ENCODE data around the gene ZDHHC14.

Gene ZDHHC14

GRCh38 chr6:157443066-157443800 lies 62.2 kb downstream of the ZDHHC14 start:
- no peaks in the 10 kb centered on the region for H3K36me3 ChIP-seq (ENCODE audit: insufficient read depth, insufficient read length, low read length)
- DNase-seq (ENCODE audit: low read depth, low spot score), result no peak
- peaks cover 2% of the 10 kb centered on the region for H3K4me1 ChIP-seq (ENCODE audit: insufficient read depth, insufficient read length)
- no peaks in the 10 kb centered on the region for H3K27me3 ChIP-seq (ENCODE audit: insufficient read depth, insufficient read length)
- no peaks in the 10 kb centered on the region for H3K9me3 ChIP-seq (ENCODE audit: insufficient read depth, low read length)
- H3K4me3 ChIP-seq (ENCODE audit: insufficient read length, low read depth), result no peak overlapping the region
- TF ChIP-seq SUZ12 (IDR thresholded peaks at IDR 0.05; ENCODE audit: extremely low read depth, insufficient read depth, insufficient read length) (no peak), YY1 (IDR thresholded peaks at IDR 0.05; ENCODE audit: insufficient read depth, insufficient read length) (no peak), ZNF274 (IDR thresholded peaks at IDR 0.05; ENCODE audit: low read depth, low read length) (no peak)
- no peak overlapping the region for H3K9ac ChIP-seq (ENCODE audit: insufficient read length, low read depth)

- no peaks in the 10 kb centered on the region for H3K36me3 ChIP-seq (ENCODE audit: insufficient read depth, insufficient read length, low read length)
- no peak overlapping the region for H3K9ac ChIP-seq (ENCODE audit: insufficient read length, low read depth)
- TF ChIP-seq ZNF274 (IDR thresholded peaks at IDR 0.05; ENCODE audit: low read depth, low read length) (no peak), SUZ12 (IDR thresholded peaks at IDR 0.05; ENCODE audit: extremely low read depth, insufficient read depth, insufficient read length) (no peak), YY1 (IDR thresholded peaks at IDR 0.05; ENCODE audit: insufficient read depth, insufficient read length) (no peak)
- no peak overlapping the region for H3K4me3 ChIP-seq (ENCODE audit: insufficient read length, low read depth)
- H3K9me3 ChIP-seq (ENCODE audit: insufficient read depth, low read length), result no peaks in the 10 kb centered on the region
- H3K4me1 ChIP-seq (ENCODE audit: insufficient read depth, insufficient read length), result peaks cover 2% of the 10 kb centered on the region
- H3K27me3 ChIP-seq (ENCODE audit: insufficient read depth, insufficient read length), result no peaks in the 10 kb centered on the region
- no peak for DNase-seq (ENCODE audit: low read depth, low spot score)
Observed at GRCh38 chr6:157445277-157446009, 64.5 kb downstream of the ZDHHC14 start.

- no peaks in the 10 kb centered on the region for H3K27me3 ChIP-seq (ENCODE audit: insufficient read depth, insufficient read length)
- H3K9ac ChIP-seq (ENCODE audit: insufficient read length, low read depth), result no peak overlapping the region
- H3K4me1 ChIP-seq (ENCODE audit: insufficient read depth, insufficient read length), result no peaks in the 10 kb centered on the region
- H3K4me3 ChIP-seq (ENCODE audit: insufficient read length, low read depth), result no peak overlapping the region
- H3K36me3 ChIP-seq (ENCODE audit: insufficient read depth, insufficient read length, low read length), result no peaks in the 10 kb centered on the region
- no peak for DNase-seq (ENCODE audit: low read depth, low spot score)
- no peak for TF ChIP-seq SUZ12 (IDR thresholded peaks at IDR 0.05; ENCODE audit: extremely low read depth, insufficient read depth, insufficient read length)
- TF ChIP-seq YY1 (IDR thresholded peaks at IDR 0.05; ENCODE audit: insufficient read depth, insufficient read length), result no peak
- no peak for TF ChIP-seq ZNF274 (IDR thresholded peaks at IDR 0.05; ENCODE audit: low read depth, low read length)
- H3K9me3 ChIP-seq (ENCODE audit: insufficient read depth, low read length), result no peaks in the 10 kb centered on the region
Observed at GRCh38 chr6:157447735-157448134, 66.7 kb downstream of the ZDHHC14 start.

DNA sequence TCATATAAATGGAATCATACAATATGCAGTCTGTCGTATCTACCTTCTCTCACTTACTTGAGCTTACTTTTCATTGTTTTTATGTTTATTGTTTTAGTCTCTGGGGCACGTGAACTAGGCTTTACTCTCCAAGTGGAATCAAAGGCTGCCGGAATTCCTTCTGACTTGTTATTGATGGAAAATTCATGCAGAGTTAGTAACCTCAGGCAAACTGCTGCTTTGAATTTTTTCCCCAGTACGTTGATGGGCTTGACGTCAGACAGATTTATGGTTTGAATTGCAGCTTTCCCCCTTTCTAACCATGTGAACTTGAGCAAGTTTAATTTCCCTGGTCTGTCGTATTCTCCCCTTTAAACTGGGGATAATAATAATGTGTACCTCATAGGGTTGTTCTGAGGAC lies 68.6 kb downstream of the ZDHHC14 start:
- TF ChIP-seq SUZ12 (IDR thresholded peaks at IDR 0.05; ENCODE audit: extremely low read depth, insufficient read depth, insufficient read length), result no peak
- TF ChIP-seq YY1 (IDR thresholded peaks at IDR 0.05; ENCODE audit: insufficient read depth, insufficient read length), result no peak
- TF ChIP-seq ZNF274 (IDR thresholded peaks at IDR 0.05; ENCODE audit: low read depth, low read length), result no peak
- Histone ChIP-seq H3K9me3 (ENCODE audit: insufficient read depth, low read length) (no peaks in the 10 kb centered on the region), H3K4me3 (ENCODE audit: insufficient read length, low read depth) (no peak overlapping the region), H3K27me3 (ENCODE audit: insufficient read depth, insufficient read length) (no peaks in the 10 kb centered on the region), H3K4me1 (ENCODE audit: insufficient read depth, insufficient read length) (no peaks in the 10 kb centered on the region), H3K9ac (ENCODE audit: insufficient read length, low read depth) (no peak overlapping the region), H3K36me3 (ENCODE audit: insufficient read depth, insufficient read length, low read length) (no peaks in the 10 kb centered on the region)
- no peak for DNase-seq (ENCODE audit: low read depth, low spot score)

GRCh38 chr6:157450931-157451742 lies 70.1 kb downstream of the ZDHHC14 start:
- Histone ChIP-seq H3K4me3 (ENCODE audit: insufficient read length, low read depth) (no peak overlapping the region), H3K4me1 (ENCODE audit: insufficient read depth, insufficient read length) (peaks cover 4% of the 10 kb centered on the region)
- no peak for DNase-seq (ENCODE audit: low read depth, low spot score)

DNA sequence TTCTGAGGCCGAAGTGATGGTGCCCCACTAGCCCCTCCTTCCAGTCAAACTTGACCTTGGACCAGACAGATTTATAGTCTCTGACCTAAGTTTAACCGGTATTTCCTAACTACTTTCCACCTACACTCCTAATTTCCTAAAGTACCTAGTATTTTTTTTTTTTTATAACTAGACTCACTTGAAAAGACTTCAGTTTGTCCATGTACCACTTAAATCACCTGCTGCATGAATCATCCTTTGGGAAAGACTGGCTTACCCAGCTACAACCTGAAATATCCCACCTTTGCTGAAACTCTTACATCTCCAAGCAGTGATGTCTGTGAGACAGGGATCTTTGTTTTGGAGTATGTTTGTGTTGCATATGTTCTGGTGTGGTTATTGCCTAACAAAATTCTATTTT lies 71.1 kb downstream of the ZDHHC14 start:
- TF ChIP-seq SUZ12 (IDR thresholded peaks at IDR 0.05; ENCODE audit: extremely low read depth, insufficient read depth, insufficient read length), result no peak
- TF ChIP-seq YY1 (IDR thresholded peaks at IDR 0.05; ENCODE audit: insufficient read depth, insufficient read length), result no peak
- TF ChIP-seq ZNF274 (IDR thresholded peaks at IDR 0.05; ENCODE audit: low read depth, low read length), result no peak
- Histone ChIP-seq H3K9me3 (ENCODE audit: insufficient read depth, low read length) (no peaks in the 10 kb centered on the region), H3K4me1 (ENCODE audit: insufficient read depth, insufficient read length) (peaks cover 4% of the 10 kb centered on the region), H3K4me3 (ENCODE audit: insufficient read length, low read depth) (no peak overlapping the region), H3K36me3 (ENCODE audit: insufficient read depth, insufficient read length, low read length) (no peaks in the 10 kb centered on the region), H3K9ac (ENCODE audit: insufficient read length, low read depth) (no peak overlapping the region), H3K27me3 (ENCODE audit: insufficient read depth, insufficient read length) (no peaks in the 10 kb centered on the region)
- DNase-seq (ENCODE audit: low read depth, low spot score), result no peak

More at GRCh38 chr6:157450931-157451742, 70.1 kb downstream of the ZDHHC14 start:
- Histone ChIP-seq H3K27me3 (ENCODE audit: insufficient read depth, insufficient read length) (no peaks in the 10 kb centered on the region), H3K36me3 (ENCODE audit: insufficient read depth, insufficient read length, low read length) (no peaks in the 10 kb centered on the region), H3K9ac (ENCODE audit: insufficient read length, low read depth) (no peak overlapping the region), H3K9me3 (ENCODE audit: insufficient read depth, low read length) (no peaks in the 10 kb centered on the region)
- TF ChIP-seq SUZ12 (IDR thresholded peaks at IDR 0.05; ENCODE audit: extremely low read depth, insufficient read depth, insufficient read length), result no peak
- no peak for TF ChIP-seq ZNF274 (IDR thresholded peaks at IDR 0.05; ENCODE audit: low read depth, low read length)
- no peak for TF ChIP-seq YY1 (IDR thresholded peaks at IDR 0.05; ENCODE audit: insufficient read depth, insufficient read length)
